Midbrain (tissue), 1 donor: ENCODE measurements around the gene FARS2.
"Not testable (repeated sequence)": the region's sequence is repeated elsewhere in the genome, so short reads cannot be mapped to it uniquely, and the experiment has no call there.

ENCODE experiments used
- DNase-seq: peaks from one replicate; lab custom pipeline; 2025; lab: John Stamatoyannopoulos, UW

Gene FARS2

GRCh38 chr6:5537967-5538366 is 276.7 kb downstream of the FARS2 start:
- DNase-seq, result no peak

- no peak for DNase-seq
Measured at GRCh38 chr6:5540370-5540769, 279.1 kb downstream of the FARS2 start.

- no peak for DNase-seq
Measured at GRCh38 chr6:5541025-5541424, 279.7 kb downstream of the FARS2 start.

- DNase-seq, result no peak
Measured at GRCh38 chr6:5541751-5542432, 280.6 kb downstream of the FARS2 start.

- DNase-seq, result no peak
Measured at GRCh38 chr6:5547556-5547955, 286.2 kb downstream of the FARS2 start.

GRCh38 chr6:5550631-5551030 is 289.3 kb downstream of the FARS2 start:
- DNase-seq, result no peak

GRCh38 chr6:5552243-5552642 is 290.9 kb downstream of the FARS2 start:
- DNase-seq, result no peak

- DNase-seq, result no peak
Measured at GRCh38 chr6:5553767-5554166, 292.5 kb downstream of the FARS2 start.

- DNase-seq, result no peak
Measured at GRCh38 chr6:5554226-5554625, 292.9 kb downstream of the FARS2 start.

- DNase-seq, result no peak
Measured at GRCh38 chr6:5556011-5556410, 294.7 kb downstream of the FARS2 start.

- DNase-seq, result no peak
Measured at GRCh38 chr6:5557506-5557905, 296.2 kb downstream of the FARS2 start.

GRCh38 chr6:5559651-5560050 is 298.3 kb downstream of the FARS2 start:
- DNase-seq, result no peak

GRCh38 chr6:5562277-5562676 is 301.0 kb downstream of the FARS2 start:
- DNase-seq, result no peak

- no peak for DNase-seq
Measured at GRCh38 chr6:5563086-5563485, 301.8 kb downstream of the FARS2 start.

- not testable (repeated sequence) for DNase-seq
Measured at GRCh38 chr6:5564746-5565145, 303.4 kb downstream of the FARS2 start.

- no peak for DNase-seq
Measured at GRCh38 chr6:5565971-5566370, 304.7 kb downstream of the FARS2 start.

GRCh38 chr6:5566718-5567117 is 305.4 kb downstream of the FARS2 start:
- DNase-seq, result no peak

- no peak for DNase-seq
Measured at GRCh38 chr6:5567352-5567751, 306.0 kb downstream of the FARS2 start.

GRCh38 chr6:5567890-5568289 is 306.6 kb downstream of the FARS2 start:
- no peak for DNase-seq

- no peak for DNase-seq
Measured at GRCh38 chr6:5569491-5569890, 308.2 kb downstream of the FARS2 start.

- no peak for DNase-seq
Measured at GRCh38 chr6:5570641-5571040, 309.3 kb downstream of the FARS2 start.

GRCh38 chr6:5580736-5581581 is 319.6 kb downstream of the FARS2 start:
- no peak for DNase-seq

GRCh38 chr6:5582762-5583161 is 321.4 kb downstream of the FARS2 start:
- DNase-seq, result no peak
